ENCODE results near the gene RNF2.
A peak's percentile ranks its signal among the peaks of the same experiment; 100 is the strongest.

The RNF2 gene

GRCh38 chr1:185087101-185087500 lies 41.7 kb downstream of the RNF2 start:
- H3K4me3 ChIP-seq (ENCODE audit: low read depth, low read length): no peak overlapping the region
- no peak for DNase-seq (ENCODE audit: low read depth)
- TF ChIP-seq, protein P1, sequence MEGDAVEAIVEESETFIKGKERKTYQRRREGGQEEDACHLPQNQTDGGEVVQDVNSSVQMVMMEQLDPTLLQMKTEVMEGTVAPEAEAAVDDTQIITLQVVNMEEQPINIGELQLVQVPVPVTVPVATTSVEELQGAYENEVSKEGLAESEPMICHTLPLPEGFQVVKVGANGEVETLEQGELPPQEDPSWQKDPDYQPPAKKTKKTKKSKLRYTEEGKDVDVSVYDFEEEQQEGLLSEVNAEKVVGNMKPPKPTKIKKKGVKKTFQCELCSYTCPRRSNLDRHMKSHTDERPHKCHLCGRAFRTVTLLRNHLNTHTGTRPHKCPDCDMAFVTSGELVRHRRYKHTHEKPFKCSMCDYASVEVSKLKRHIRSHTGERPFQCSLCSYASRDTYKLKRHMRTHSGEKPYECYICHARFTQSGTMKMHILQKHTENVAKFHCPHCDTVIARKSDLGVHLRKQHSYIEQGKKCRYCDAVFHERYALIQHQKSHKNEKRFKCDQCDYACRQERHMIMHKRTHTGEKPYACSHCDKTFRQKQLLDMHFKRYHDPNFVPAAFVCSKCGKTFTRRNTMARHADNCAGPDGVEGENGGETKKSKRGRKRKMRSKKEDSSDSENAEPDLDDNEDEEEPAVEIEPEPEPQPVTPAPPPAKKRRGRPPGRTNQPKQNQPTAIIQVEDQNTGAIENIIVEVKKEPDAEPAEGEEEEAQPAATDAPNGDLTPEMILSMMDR (IDR thresholded peaks at IDR 0.05; ENCODE audit: control insufficient read depth, extremely low read depth, insufficient read depth): no peak

- H3K4me3 ChIP-seq (ENCODE audit: low read depth, low read length): no peak overlapping the region
- no peak for DNase-seq (ENCODE audit: low read depth)
- TF ChIP-seq, protein P1 (IDR thresholded peaks at IDR 0.05; ENCODE audit: control insufficient read depth, extremely low read depth, insufficient read depth): no peak
These were observed 42.4 kb downstream of the RNF2 start for GRCh38 chr1:185087746-185088145.

DNA sequence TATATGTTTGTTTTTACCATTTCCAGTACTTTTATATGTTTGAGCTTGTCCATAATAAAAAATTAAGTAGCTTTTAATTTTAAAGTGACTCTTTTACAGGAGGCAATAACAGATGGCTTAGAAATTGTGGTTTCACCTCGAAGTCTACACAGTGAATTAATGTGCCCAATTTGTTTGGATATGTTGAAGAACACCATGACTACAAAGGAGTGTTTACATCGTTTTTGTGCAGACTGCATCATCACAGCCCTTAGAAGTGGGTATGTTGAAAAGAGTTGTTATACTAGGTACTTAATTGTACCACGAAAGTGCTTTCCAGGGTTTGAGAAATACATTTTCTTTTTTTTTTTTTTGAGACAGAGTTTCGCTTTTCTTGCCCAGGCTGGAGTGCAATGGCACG lies 46.1 kb downstream of the RNF2 start:
- H3K4me3 ChIP-seq (ENCODE audit: low read depth, low read length): no peak overlapping the region
- TF ChIP-seq, protein P1 (IDR thresholded peaks at IDR 0.05; ENCODE audit: control insufficient read depth, extremely low read depth, insufficient read depth): no peak
- peak; percentile 19 for DNase-seq (ENCODE audit: low read depth)

GRCh38 chr1:185094761-185095160 lies 49.4 kb downstream of the RNF2 start:
- TF ChIP-seq, protein P1 (IDR thresholded peaks at IDR 0.05; ENCODE audit: control insufficient read depth, extremely low read depth, insufficient read depth): no peak
- no peak for DNase-seq (ENCODE audit: low read depth)
- H3K4me3 ChIP-seq (ENCODE audit: low read depth, low read length): no peak overlapping the region

GRCh38 chr1:185096531-185096930 lies 51.2 kb downstream of the RNF2 start:
- TF ChIP-seq, protein P1 (IDR thresholded peaks at IDR 0.05; ENCODE audit: control insufficient read depth, extremely low read depth, insufficient read depth): no peak

GRCh38 chr1:185104083-185104482 lies 58.7 kb downstream of the RNF2 start:
- TF ChIP-seq, protein P1 (IDR thresholded peaks at IDR 0.05; ENCODE audit: control insufficient read depth, extremely low read depth, insufficient read depth): no peak
- H3K4me3 ChIP-seq (ENCODE audit: low read depth, low read length): no peak overlapping the region
- peak; percentile 8 for DNase-seq (ENCODE audit: low read depth)

More at GRCh38 chr1:185096531-185096930, 51.2 kb downstream of the RNF2 start:
- H3K4me3 ChIP-seq (ENCODE audit: low read depth, low read length): no peak overlapping the region
- DNase-seq (ENCODE audit: low read depth): no peak

- TF ChIP-seq, protein P1 (IDR thresholded peaks at IDR 0.05; ENCODE audit: control insufficient read depth, extremely low read depth, insufficient read depth): no peak
- no peak for DNase-seq (ENCODE audit: low read depth)
- H3K4me3 ChIP-seq (ENCODE audit: low read depth, low read length): no peak overlapping the region
These were observed 59.8 kb downstream of the RNF2 start for GRCh38 chr1:185105121-185105520.
